HG03103 (cell line): ENCODE measurements around the gene PHRF1.
A peak's percentile ranks its signal among the peaks of the same experiment; 100 is the strongest.
"Not testable (repeated sequence)": the region's sequence is repeated elsewhere in the genome, so short reads cannot be mapped to it uniquely, and the experiment has no call there.

Source experiments
- ATAC-seq: cut with Tn5 transposase; IDR thresholded peaks from one replicate; pipeline ENCODE4 v1.9.1; 2021; ENCODE audit warnings: low read depth; ENCODE audit not compliant: unreplicated experiment

The PHRF1 gene

GRCh38 chr11:573146-573759 is 3.0 kb upstream of the PHRF1 start:
- no peak for ATAC-seq

GRCh38 chr11:574031-574570 is 2.2 kb upstream of the PHRF1 start:
- not testable (repeated sequence) for ATAC-seq

DNA sequence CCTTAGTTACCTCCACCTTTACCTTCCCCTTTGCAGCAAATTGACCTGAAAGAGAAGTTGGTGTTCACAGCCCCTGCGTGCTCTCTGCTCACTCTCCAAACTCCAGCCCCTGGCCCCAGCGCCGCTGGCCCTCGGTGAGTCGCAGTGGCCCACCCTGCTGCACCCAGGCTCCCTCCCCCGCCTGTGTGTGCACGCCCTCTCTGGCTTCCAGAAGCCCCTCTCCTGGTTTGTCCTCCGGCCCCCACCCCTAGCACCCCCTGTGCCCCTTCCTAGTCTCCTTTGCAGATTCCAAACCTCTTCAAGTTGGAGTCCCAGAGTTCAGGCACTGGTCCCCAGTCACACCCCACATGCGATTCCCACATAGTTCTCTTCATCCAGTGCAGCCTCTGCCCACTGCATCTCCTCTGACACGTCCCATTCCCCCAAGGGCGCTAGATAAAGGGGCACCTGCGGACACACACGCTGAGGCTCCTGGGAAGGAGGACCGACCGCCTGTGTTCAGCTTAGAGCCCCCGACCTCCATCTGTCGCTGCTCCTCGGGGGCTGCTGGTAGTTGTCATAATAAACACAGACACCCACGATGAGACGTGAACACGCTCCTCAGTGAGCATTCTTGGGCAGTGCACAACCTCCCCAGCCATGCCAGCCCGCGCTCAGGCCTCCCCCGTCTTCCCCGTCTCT is 1.5 kb upstream of the PHRF1 start:
- no peak for ATAC-seq

- ATAC-seq: peak; percentile 45
Measured at GRCh38 chr11:575313-575995, 816 bp upstream of the PHRF1 start.

DNA sequence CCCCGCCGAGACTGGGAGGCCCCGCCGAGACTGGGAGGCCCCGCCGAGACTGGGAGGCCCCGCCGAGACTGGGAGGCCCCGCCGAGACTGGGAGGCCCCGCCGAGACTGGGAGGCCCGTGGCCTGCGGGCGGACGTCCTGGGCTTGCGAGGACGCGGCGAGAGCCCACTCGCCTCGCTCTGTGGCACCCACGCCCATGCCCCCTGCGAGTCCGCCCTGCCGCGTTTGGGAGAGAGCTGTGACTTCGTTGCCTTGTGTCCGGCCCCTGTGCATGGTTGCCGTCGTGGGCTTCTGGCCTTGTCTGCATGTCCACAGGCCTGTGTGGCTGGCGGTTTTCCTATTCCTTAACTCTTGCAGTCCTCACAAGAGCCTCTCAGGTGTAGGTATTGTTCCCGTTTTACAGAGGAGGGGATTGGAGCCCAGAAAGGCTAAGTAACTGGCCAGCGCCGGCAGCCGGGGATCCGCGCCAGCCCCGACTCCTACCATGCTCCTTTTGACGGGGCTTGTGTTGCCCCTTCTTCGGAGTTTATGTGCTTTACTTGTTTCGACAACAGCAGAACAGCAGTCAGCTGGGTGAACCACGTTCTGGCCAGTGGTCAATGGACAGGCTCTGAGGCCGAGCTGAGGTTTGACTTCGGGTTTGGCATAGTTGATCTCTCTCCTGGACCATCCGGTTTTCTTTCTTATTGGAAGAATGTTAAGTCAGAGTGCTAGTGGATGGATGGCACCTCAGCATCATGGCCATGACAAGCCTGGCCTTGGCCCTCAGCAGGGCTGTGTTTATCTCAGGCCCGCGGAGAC is 741 bp downstream of the PHRF1 start:
- ATAC-seq: no peak

- ATAC-seq: no peak
Measured at GRCh38 chr11:577611-577894, 1.3 kb downstream of the PHRF1 start.

- ATAC-seq: no peak
Measured at GRCh38 chr11:578276-579035, 2.2 kb downstream of the PHRF1 start.

- ATAC-seq: no peak
Measured at GRCh38 chr11:579830-580601, 3.7 kb downstream of the PHRF1 start.

GRCh38 chr11:581342-581741 is 5.1 kb downstream of the PHRF1 start:
- no peak for ATAC-seq

DNA sequence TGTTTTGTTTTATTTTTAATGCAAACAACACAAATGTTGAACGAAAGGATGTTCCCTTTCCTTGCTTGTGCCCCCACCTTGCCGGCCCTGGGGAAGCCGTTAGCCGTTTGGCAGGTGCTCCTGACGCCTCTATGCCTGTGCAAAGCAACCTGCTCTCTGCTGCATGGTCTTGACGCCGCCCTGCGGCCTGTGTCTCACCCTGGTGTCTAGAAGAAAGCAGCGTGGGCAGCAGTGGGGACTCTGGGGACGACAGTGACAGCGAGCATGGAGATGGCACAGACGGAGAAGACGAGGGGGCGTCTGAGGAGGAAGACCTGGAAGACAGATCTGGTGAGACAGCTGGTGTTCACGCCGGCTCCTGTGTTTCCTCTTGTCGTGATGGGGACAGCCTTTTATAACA is 5.5 kb downstream of the PHRF1 start:
- no peak for ATAC-seq

- ATAC-seq: no peak
Measured at GRCh38 chr11:584287-584686, 8.0 kb downstream of the PHRF1 start.

DNA sequence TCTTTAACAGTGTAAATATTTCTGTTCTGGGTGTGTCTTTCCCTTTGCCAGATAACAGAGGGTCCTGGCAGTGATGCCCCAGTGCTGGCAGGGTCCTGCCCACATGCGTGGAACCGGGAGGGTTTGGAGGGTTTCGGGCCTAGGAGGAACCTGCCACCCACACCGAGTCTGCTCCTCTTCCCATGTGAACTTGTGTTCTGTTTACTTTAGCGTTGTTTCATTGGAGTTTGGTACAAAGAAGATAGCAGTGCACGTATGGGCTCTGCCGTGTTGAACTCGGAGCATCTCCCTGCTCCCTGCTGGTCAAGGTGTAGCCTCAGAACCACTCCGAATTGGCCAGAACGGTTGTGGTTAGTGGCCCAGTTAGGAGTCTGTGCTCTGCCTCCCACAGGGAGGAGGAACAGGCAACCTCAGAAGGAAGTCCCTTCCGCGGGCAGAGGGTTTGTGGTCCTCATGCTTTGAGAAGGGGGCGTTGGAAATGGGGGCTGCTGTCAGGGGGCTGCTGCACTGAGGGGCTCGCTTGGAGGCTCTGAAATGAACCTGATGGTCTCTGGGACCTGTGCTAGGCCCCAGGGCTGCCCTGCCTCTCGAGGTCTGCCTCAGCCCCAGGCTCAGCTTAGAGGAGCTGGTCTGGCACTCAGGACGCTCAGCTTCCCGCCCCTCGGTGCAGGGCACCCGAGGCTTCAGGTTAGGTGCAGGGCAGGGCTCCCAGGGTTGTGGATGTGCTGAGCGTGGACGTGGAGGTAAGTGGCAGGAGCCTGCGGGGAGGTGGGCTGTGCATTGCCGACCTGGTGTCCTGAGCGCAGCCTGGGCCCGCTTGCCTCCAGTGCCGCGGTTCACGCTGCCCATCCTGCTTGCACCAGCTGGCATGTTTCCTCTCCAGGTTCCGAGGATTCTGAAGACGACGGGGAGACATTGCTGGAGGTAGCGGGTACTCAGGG is 10.4 kb downstream of the PHRF1 start:
- ATAC-seq: no peak

DNA sequence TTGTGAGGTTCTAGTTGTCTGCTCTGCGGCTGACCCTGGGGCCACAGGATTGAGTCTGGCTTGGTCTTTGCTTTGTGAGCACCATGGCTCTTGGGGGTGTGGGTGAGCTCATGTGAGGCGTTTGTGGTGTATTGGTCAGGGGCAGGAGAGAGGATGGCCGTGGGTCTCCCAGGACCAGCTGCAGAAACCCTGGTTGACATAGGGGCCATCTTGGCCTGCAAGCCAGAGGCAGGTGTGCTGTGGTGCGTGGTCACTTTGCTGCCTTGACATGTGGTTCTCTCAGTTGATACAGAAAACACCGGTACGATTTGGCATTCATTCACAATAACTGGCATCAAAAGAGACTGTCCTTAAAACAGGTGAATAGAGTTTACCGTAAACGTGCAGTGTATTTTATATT is 11.3 kb downstream of the PHRF1 start:
- ATAC-seq: no peak

- no peak for ATAC-seq
Measured at GRCh38 chr11:587978-588380, 11.7 kb downstream of the PHRF1 start.

- no peak for ATAC-seq
Measured at GRCh38 chr11:589798-590197, 13.5 kb downstream of the PHRF1 start.

- no peak for ATAC-seq
Measured at GRCh38 chr11:590997-591396, 14.7 kb downstream of the PHRF1 start.

DNA sequence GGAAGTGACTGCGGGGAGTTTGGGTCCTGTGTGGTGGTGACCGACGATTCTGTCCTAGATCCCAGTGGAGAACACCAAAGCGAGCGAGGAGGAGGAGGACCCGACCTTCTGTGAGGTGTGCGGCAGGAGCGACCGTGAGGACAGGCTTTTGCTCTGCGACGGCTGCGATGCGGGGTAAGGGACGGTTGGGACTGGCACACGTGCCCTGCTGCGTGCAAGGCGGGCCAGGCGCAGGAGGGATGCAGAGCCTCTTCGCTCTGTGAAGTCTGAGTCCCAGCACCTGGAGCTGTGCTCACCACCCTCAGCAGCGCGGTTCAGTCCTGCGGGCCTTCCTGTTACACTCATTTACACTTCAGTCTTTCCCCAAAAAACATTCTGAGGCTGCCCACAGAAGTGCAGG is 16.2 kb downstream of the PHRF1 start:
- ATAC-seq: no peak

- no peak for ATAC-seq
Measured at GRCh38 chr11:592918-593317, 16.6 kb downstream of the PHRF1 start.

DNA sequence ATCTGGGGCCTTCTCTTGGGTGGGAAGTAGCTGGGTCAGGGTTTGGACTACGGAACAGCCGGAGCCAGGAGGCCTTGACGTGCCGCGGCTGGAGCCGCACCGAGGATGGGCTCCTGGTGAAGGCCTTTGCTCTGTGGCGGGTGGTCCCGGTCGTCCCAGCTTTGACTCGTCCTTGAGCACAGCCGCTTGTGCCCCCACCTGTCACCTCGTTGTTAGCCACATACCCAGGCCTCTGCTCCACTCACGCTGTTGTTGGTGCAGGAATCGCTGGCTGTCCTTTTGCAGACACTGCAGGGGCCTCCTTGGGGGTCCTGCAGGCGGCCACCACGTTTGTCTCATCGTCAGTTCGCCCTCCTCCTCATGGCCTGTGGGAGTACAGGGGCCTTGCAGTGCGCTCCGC is 17.1 kb downstream of the PHRF1 start:
- ATAC-seq: no peak
